Measurements from ENCODE around the gene ARHGEF19. TPM values are rescaled to one million over a fixed set of nuclear protein-coding genes. Genes with fewer than 3 reads are reported as not detected.
"Not testable (repeated sequence)": the region's sequence is repeated elsewhere in the genome, so short reads cannot be mapped to it uniquely, and the experiment has no call there.

ARHGEF19 gene
- total RNA-seq, 5 donors from 2014 or later (not counting 1 experiment from before 2014, with no cell fraction given) = 7.0 to 17.6 (median 12.3) TPM

GRCh38 chr1:16168622-16169360 is 43.7 kb downstream of the ARHGEF19 start:
- Histone ChIP-seq H3K4me1 (ENCODE audit: control insufficient read depth in 1 of 2, extremely low read depth in 1 of 2, insufficient read depth in 2 of 2, low read length in 2 of 2) (peaks cover 24 to 54% of the 10 kb centered on the region in 2 experiments), H3K4me3 (ENCODE audit: control insufficient read depth in 1 of 2, extremely low read depth in 1 of 2, low read length in 1 of 2) (no peak overlapping the region), H3K36me3 (ENCODE audit: control insufficient read depth in 2 of 2, extremely low read depth in 1 of 2, insufficient read depth in 1 of 2, low read length in 1 of 2) (no peaks in the 10 kb centered on the region), H3K27me3 (replicated peaks in 1 of 2; ENCODE audit: control insufficient read depth in 2 of 2, extremely low read depth in 1 of 2, insufficient read depth in 2 of 2, low read length in 1 of 2) (peaks cover 0 to 45% of the 10 kb centered on the region in 2 experiments), H3K27ac (ENCODE audit: low read length) (no peak overlapping the region), H3K9me3 (no peaks in the 10 kb centered on the region)
- H3K4me1 Mint-ChIP-seq = peaks cover 36 to 53% (median 45%) of the 10 kb centered on the region in 3 donors
- ChIA-PET CTCF (interaction anchor here in 1 of 2 donors (0.9 kb wide), 1 partner anchor 89 kb away, joined by 3 read pairs; no protein-coding TSS in a partner anchor), POLR2A (no interaction called here)
- ATAC-seq (replicated peaks in 1 of 4) (no peak), DNase-seq (peak in 2 of 35 experiments; percentile 17 to 27)
- H3K27ac Mint-ChIP-seq = peak overlapping the region; percentile 49 to 68
- peak overlapping the region; percentile 57 to 71 (median 69) for H3K4me3 Mint-ChIP-seq
- H3K9me3 Mint-ChIP-seq = no peaks in the 10 kb centered on the region
- H3K36me3 Mint-ChIP-seq = no peaks in the 10 kb centered on the region
- 58% methylated on average over 11 of the region's 13 CpGs for WGBS (ENCODE audit: insufficient coverage)
- peaks cover 0 to 2% of the 10 kb centered on the region in 2 donors for H3K27me3 Mint-ChIP-seq

GRCh38 chr1:16168144-16168495 is 44.3 kb downstream of the ARHGEF19 start:
- not testable (repeated sequence) for H3K36me3 ChIP-seq (ENCODE audit: control insufficient read depth in 2 of 2, extremely low read depth in 1 of 2, insufficient read depth in 1 of 2, low read length in 1 of 2); ATAC-seq (replicated peaks in 1 of 4); H3K9me3 Mint-ChIP-seq; H3K27ac ChIP-seq (ENCODE audit: low read length); DNase-seq; H3K36me3 Mint-ChIP-seq; H3K27me3 Mint-ChIP-seq; H3K9me3 ChIP-seq
- CTCF ChIA-PET = interaction anchor here in 1 of 2 donors (0.7 to 0.9 kb wide), 3 partner anchors 18 to 164 kb away, joined by 3 to 4 read pairs (median 3); no protein-coding TSS in a partner anchor
- Histone ChIP-seq H3K4me1 (ENCODE audit: control insufficient read depth in 1 of 2, extremely low read depth in 1 of 2, insufficient read depth in 2 of 2, low read length in 2 of 2) (peaks cover 24 to 61% of the 10 kb centered on the region in 2 experiments), H3K27me3 (replicated peaks in 1 of 2; ENCODE audit: control insufficient read depth in 2 of 2, extremely low read depth in 1 of 2, insufficient read depth in 2 of 2, low read length in 1 of 2) (peaks cover 0 to 41% of the 10 kb centered on the region in 2 experiments), H3K4me3 (ENCODE audit: control insufficient read depth in 1 of 2, extremely low read depth in 1 of 2, low read length in 1 of 2) (peak overlapping the region; percentile 55 to 60)
- WGBS (ENCODE audit: insufficient coverage) = 75% methylated on average over 4 of the region's 10 CpGs
- Mint-ChIP-seq H3K4me1 (peaks cover 43 to 58% (median 50%) of the 10 kb centered on the region in 3 donors), H3K27ac (peak overlapping the region in 1 of 2 donors; percentile 68), H3K4me3 (peak overlapping the region; percentile 57 to 71 (median 69))
- POLR2A ChIA-PET = interaction anchor here in 1 of 2 donors (0.5 kb wide), 1 partner anchor 335 kb away, joined by 6 read pairs; no protein-coding TSS in a partner anchor

GRCh38 chr1:16167331-16168143 is 44.9 kb downstream of the ARHGEF19 start:
- Mint-ChIP-seq H3K27me3 (peaks cover 0 to 2% of the 10 kb centered on the region in 2 donors), H3K36me3 (no peaks in the 10 kb centered on the region), H3K27ac (no peak overlapping the region), H3K4me1 (peaks cover 49 to 64% (median 56%) of the 10 kb centered on the region in 3 donors), H3K4me3 (peak overlapping the region; percentile 39 to 71 (median 69)), H3K9me3 (no peaks in the 10 kb centered on the region)
- peak overlapping the region; percentile 55 to 60 for H3K4me3 ChIP-seq (ENCODE audit: control insufficient read depth in 1 of 2, extremely low read depth in 1 of 2, low read length in 1 of 2)
- H3K27me3 ChIP-seq (replicated peaks in 1 of 2; ENCODE audit: control insufficient read depth in 2 of 2, extremely low read depth in 1 of 2, insufficient read depth in 2 of 2, low read length in 1 of 2) = peaks cover 0 to 37% of the 10 kb centered on the region in 2 experiments
- no peaks in the 10 kb centered on the region for H3K36me3 ChIP-seq (ENCODE audit: control insufficient read depth in 2 of 2, extremely low read depth in 1 of 2, insufficient read depth in 1 of 2, low read length in 1 of 2)
- no peaks in the 10 kb centered on the region for H3K9me3 ChIP-seq
- DNase-seq (peak; percentile 29 to 83 (median 58)), ATAC-seq (replicated peaks in 1 of 4) (peak; percentile 85 to 92 (median 87))
- H3K4me1 ChIP-seq (ENCODE audit: control insufficient read depth in 1 of 2, extremely low read depth in 1 of 2, insufficient read depth in 2 of 2, low read length in 2 of 2) = peaks cover 27 to 67% of the 10 kb centered on the region in 2 experiments
- CTCF ChIA-PET = interaction anchor here in 1 of 2 donors (0.7 kb wide), 2 partner anchors 19 to 164 kb away, joined by 3 to 4 read pairs; no protein-coding TSS in a partner anchor
- H3K27ac ChIP-seq (ENCODE audit: low read length) = no peak overlapping the region
- POLR2A ChIA-PET = interaction anchor here in 1 of 2 donors (0.5 kb wide), 1 partner anchor 334 kb away, joined by 6 read pairs; no protein-coding TSS in a partner anchor
- WGBS (ENCODE audit: insufficient coverage) = 5% methylated on average over 28 of the region's 60 CpGs

- Mint-ChIP-seq H3K4me1 (peaks cover 59 to 77% (median 70%) of the 10 kb centered on the region in 3 donors), H3K9me3 (no peaks in the 10 kb centered on the region), H3K4me3 (peak overlapping the region in 1 of 3 donors; percentile 71), H3K36me3 (no peaks in the 10 kb centered on the region), H3K27ac (no peak overlapping the region), H3K27me3 (peaks cover 0 to 2% of the 10 kb centered on the region in 2 donors)
- 0% methylated on average over 1 of the region's 2 CpGs for WGBS (ENCODE audit: insufficient coverage)
- ATAC-seq (replicated peaks in 1 of 4) (no peak), DNase-seq (no peak)
- CTCF ChIA-PET = no interaction called here
- no peaks in the 10 kb centered on the region for H3K36me3 ChIP-seq (ENCODE audit: control insufficient read depth in 2 of 2, extremely low read depth in 1 of 2, insufficient read depth in 1 of 2, low read length in 1 of 2)
- H3K4me1 ChIP-seq (ENCODE audit: control insufficient read depth in 1 of 2, extremely low read depth in 1 of 2, insufficient read depth in 2 of 2, low read length in 2 of 2) = peaks cover 40 to 79% of the 10 kb centered on the region in 2 experiments
- H3K4me3 ChIP-seq (ENCODE audit: control insufficient read depth in 1 of 2, extremely low read depth in 1 of 2, low read length in 1 of 2) = no peak overlapping the region
- no peaks in the 10 kb centered on the region for H3K9me3 ChIP-seq
- no peak overlapping the region for H3K27ac ChIP-seq (ENCODE audit: low read length)
- POLR2A ChIA-PET = no interaction called here
- H3K27me3 ChIP-seq (replicated peaks in 1 of 2; ENCODE audit: control insufficient read depth in 2 of 2, extremely low read depth in 1 of 2, insufficient read depth in 2 of 2, low read length in 1 of 2) = peaks cover 0 to 28% of the 10 kb centered on the region in 2 experiments
Observed at GRCh38 chr1:16166117-16166516, 46.3 kb downstream of the ARHGEF19 start.

- H3K4me3 Mint-ChIP-seq = peak overlapping the region in 1 of 3 donors; percentile 71
- POLR2A ChIA-PET = interaction anchor here in 1 of 2 donors (0.5 kb wide), 1 partner anchor 367 kb away, joined by 3 read pairs; no protein-coding TSS in a partner anchor
- no peaks in the 10 kb centered on the region for H3K27me3 Mint-ChIP-seq
- CTCF ChIA-PET = no interaction called here
- peaks cover 0 to 22% of the 10 kb centered on the region in 2 experiments for H3K27me3 ChIP-seq (replicated peaks in 1 of 2; ENCODE audit: control insufficient read depth in 2 of 2, extremely low read depth in 1 of 2, insufficient read depth in 2 of 2, low read length in 1 of 2)
- no peaks in the 10 kb centered on the region for H3K36me3 Mint-ChIP-seq
- ATAC-seq (replicated peaks in 1 of 4) = no peak
- H3K27ac ChIP-seq (ENCODE audit: low read length) = no peak overlapping the region
- peak overlapping the region; percentile 37 to 66 for H3K27ac Mint-ChIP-seq
- no peak overlapping the region for H3K4me3 ChIP-seq (ENCODE audit: control insufficient read depth in 1 of 2, extremely low read depth in 1 of 2, low read length in 1 of 2)
- H3K4me1 Mint-ChIP-seq = peaks cover 60 to 78% (median 76%) of the 10 kb centered on the region in 3 donors
- no peaks in the 10 kb centered on the region for H3K9me3 ChIP-seq
- peak in 1 of 35 experiments; percentile 26 for DNase-seq
- no peaks in the 10 kb centered on the region for H3K9me3 Mint-ChIP-seq
- peaks cover 40 to 79% of the 10 kb centered on the region in 2 experiments for H3K4me1 ChIP-seq (ENCODE audit: control insufficient read depth in 1 of 2, extremely low read depth in 1 of 2, insufficient read depth in 2 of 2, low read length in 2 of 2)
- WGBS (ENCODE audit: insufficient coverage) = 91% methylated on average over 5 of the region's 7 CpGs
- H3K36me3 ChIP-seq (ENCODE audit: control insufficient read depth in 2 of 2, extremely low read depth in 1 of 2, insufficient read depth in 1 of 2, low read length in 1 of 2) = no peaks in the 10 kb centered on the region
Observed at GRCh38 chr1:16165548-16165947, 46.9 kb downstream of the ARHGEF19 start.

- DNase-seq (no peak), ATAC-seq (replicated peaks in 1 of 4) (no peak)
- Mint-ChIP-seq H3K4me1 (peaks cover 62 to 78% (median 78%) of the 10 kb centered on the region in 3 donors), H3K4me3 (peak overlapping the region in 1 of 3 donors; percentile 71), H3K36me3 (no peaks in the 10 kb centered on the region), H3K9me3 (no peaks in the 10 kb centered on the region), H3K27ac (no peak overlapping the region), H3K27me3 (no peaks in the 10 kb centered on the region)
- Histone ChIP-seq H3K27me3 (replicated peaks in 1 of 2; ENCODE audit: control insufficient read depth in 2 of 2, extremely low read depth in 1 of 2, insufficient read depth in 2 of 2, low read length in 1 of 2) (peaks cover 0 to 20% of the 10 kb centered on the region in 2 experiments), H3K9me3 (no peaks in the 10 kb centered on the region), H3K4me1 (ENCODE audit: control insufficient read depth in 1 of 2, extremely low read depth in 1 of 2, insufficient read depth in 2 of 2, low read length in 2 of 2) (peaks cover 40 to 79% of the 10 kb centered on the region in 2 experiments), H3K4me3 (ENCODE audit: control insufficient read depth in 1 of 2, extremely low read depth in 1 of 2, low read length in 1 of 2) (no peak overlapping the region), H3K27ac (ENCODE audit: low read length) (no peak overlapping the region), H3K36me3 (ENCODE audit: control insufficient read depth in 2 of 2, extremely low read depth in 1 of 2, insufficient read depth in 1 of 2, low read length in 1 of 2) (no peaks in the 10 kb centered on the region)
- WGBS (ENCODE audit: insufficient coverage) = 100% methylated on average over 2 of the region's 5 CpGs
- ChIA-PET POLR2A (interaction anchor here in 1 of 2 donors (0.5 kb wide), 1 partner anchor 366 kb away, joined by 3 read pairs; no protein-coding TSS in a partner anchor), CTCF (no interaction called here)
Observed at GRCh38 chr1:16165073-16165364, 47.4 kb downstream of the ARHGEF19 start.

Measured in T-cell (primary cell).